ENCODE results near the gene SRP68. TPM values are rescaled to one million over a fixed set of nuclear protein-coding genes. Genes with fewer than 3 reads are reported as not detected.

The SRP68 gene
- total and polyA plus RNA-seq, 7 donors = 72.4 to 141 (median 100.0) TPM

- DNase-seq (no peak), ATAC-seq (no peak)
- 93 to 96% (median 94%) methylated on average over 15 of the region's 15 CpGs for WGBS, 3 donors
- H3K27ac ChIP-seq = no peak overlapping the region
- no peaks in the 10 kb centered on the region for H3K4me1 ChIP-seq
- no peak for TF ChIP-seq CTCF (IDR thresholded peaks at IDR 0.05)
- intact Hi-C loops (cut with DNase I) = no loop called here
- no peaks in the 10 kb centered on the region for H3K9me3 ChIP-seq
- no peaks in the 10 kb centered on the region for H3K27me3 ChIP-seq (ENCODE audit: insufficient read depth in 3 of 3, low read length in 2 of 3)
- H3K4me3 ChIP-seq = no peak overlapping the region
- H3K36me3 ChIP-seq (ENCODE audit: insufficient read depth in 1 of 2, low read depth in 1 of 2) = peaks cover 17 to 100% of the 10 kb centered on the region in 2 donors
These were observed 22.3 kb downstream of the SRP68 start for GRCh38 chr17:76049836-76050537.

GRCh38 chr17:76049239-76049638, 23.1 kb downstream of the SRP68 start:
- Histone ChIP-seq H3K9me3 (no peaks in the 10 kb centered on the region), H3K4me3 (no peak overlapping the region), H3K27me3 (ENCODE audit: insufficient read depth in 3 of 3, low read length in 2 of 3) (no peaks in the 10 kb centered on the region), H3K4me1 (no peaks in the 10 kb centered on the region), H3K36me3 (ENCODE audit: insufficient read depth in 1 of 2, low read depth in 1 of 2) (peaks cover 21 to 100% of the 10 kb centered on the region in 2 donors), H3K27ac (no peak overlapping the region)
- intact Hi-C loops (cut with DNase I) = no loop called here
- WGBS, 3 donors = 88 to 90% (median 88%) methylated on average over 3 of the region's 3 CpGs
- no peak for DNase-seq
- no peak for TF ChIP-seq CTCF (IDR thresholded peaks at IDR 0.05)
- no peak for ATAC-seq

- H3K36me3 ChIP-seq (ENCODE audit: insufficient read depth in 1 of 2, low read depth in 1 of 2) = peaks cover 26 to 100% of the 10 kb centered on the region in 2 donors
These were observed 23.6 kb downstream of the SRP68 start for GRCh38 chr17:76048711-76049110.

GRCh38 chr17:76048025-76048605, 24.2 kb downstream of the SRP68 start:
- no peaks in the 10 kb centered on the region for H3K9me3 ChIP-seq
- DNase-seq (no peak), ATAC-seq (no peak)
- no peak overlapping the region for H3K4me3 ChIP-seq
- no peak overlapping the region for H3K27ac ChIP-seq
- intact Hi-C loops (cut with DNase I) = no loop called here
- TF ChIP-seq CTCF (IDR thresholded peaks at IDR 0.05) = no peak
- H3K36me3 ChIP-seq (ENCODE audit: insufficient read depth in 1 of 2, low read depth in 1 of 2) = peaks cover 27 to 100% of the 10 kb centered on the region in 2 donors
- 74 to 80% (median 79%) methylated on average over 9 of the region's 9 CpGs for WGBS, 3 donors
- no peaks in the 10 kb centered on the region for H3K4me1 ChIP-seq
- no peaks in the 10 kb centered on the region for H3K27me3 ChIP-seq (ENCODE audit: insufficient read depth in 3 of 3, low read length in 2 of 3)

More at GRCh38 chr17:76048711-76049110, 23.6 kb downstream of the SRP68 start:
- TF ChIP-seq CTCF (IDR thresholded peaks at IDR 0.05) = no peak
- intact Hi-C loops (cut with DNase I) = no loop called here
- Histone ChIP-seq H3K4me3 (no peak overlapping the region), H3K27ac (no peak overlapping the region), H3K9me3 (no peaks in the 10 kb centered on the region), H3K4me1 (no peaks in the 10 kb centered on the region), H3K27me3 (ENCODE audit: insufficient read depth in 3 of 3, low read length in 2 of 3) (no peaks in the 10 kb centered on the region)
- 80 to 83% (median 80%) methylated on average over 9 of the region's 9 CpGs for WGBS, 3 donors
- DNase-seq (no peak), ATAC-seq (no peak)
